ENCODE results near the gene FOXL3. TPM values are rescaled to one million over a fixed set of nuclear protein-coding genes. Genes with fewer than 3 reads are reported as not detected.

FOXL3 gene
- total and polyA plus RNA-seq, 2 experiments from 2014 or later, result not detected

GRCh38 chr7:252981-253380 lies 37.0 kb upstream of the FOXL3 start:
- H4K20me1 ChIP-seq (replicated peaks; ENCODE audit: insufficient read depth), result no peaks in the 10 kb centered on the region
- H2AFZ ChIP-seq, result no peak overlapping the region
- no peak overlapping the region for H3K4me3 ChIP-seq
- H3K9me3 Mint-ChIP-seq, result peaks cover 46% of the 10 kb centered on the region
- no peaks in the 10 kb centered on the region for H3K4me1 Mint-ChIP-seq
- H3K27ac Mint-ChIP-seq, result no peak overlapping the region
- H3K27me3 ChIP-seq (ENCODE audit: insufficient read depth), result no peaks in the 10 kb centered on the region
- H3K79me2 ChIP-seq (replicated peaks; ENCODE audit: insufficient read depth), result no peaks in the 10 kb centered on the region
- no peak overlapping the region for H3K4me2 ChIP-seq
- H3K36me3 ChIP-seq (ENCODE audit: insufficient read depth), result no peaks in the 10 kb centered on the region; the same call in 1 of the 2 replicates
- no peaks in the 10 kb centered on the region for H3K9me2 ChIP-seq (ENCODE audit: insufficient read depth)
- TF ChIP-seq CREB1 (CRISPR knock-in tag; IDR thresholded peaks at IDR 0.05; ENCODE audit: low read depth) (no peak), EZH2phosphoT487 (IDR thresholded peaks at IDR 0.05; ENCODE audit: unreplicated experiment) (no peak), ZNF331 (CRISPR knock-in tag; IDR thresholded peaks at IDR 0.05; ENCODE audit: low read depth) (no peak), STAT1 (IDR thresholded peaks at IDR 0.05; ENCODE audit: unreplicated experiment) (no peak), EZH2 (IDR thresholded peaks at IDR 0.05; ENCODE audit: low read depth, unreplicated experiment) (no peak), ETS1 (IDR thresholded peaks at IDR 0.05) (no peak), ZNF114 (CRISPR knock-in tag; IDR thresholded peaks at IDR 0.05) (no peak), REST (IDR thresholded peaks at IDR 0.05; ENCODE audit: unreplicated experiment) (no peak), NANOG (IDR thresholded peaks at IDR 0.05; ENCODE audit: borderline replicate concordance) (no peak), POLR2AphosphoS5 (IDR thresholded peaks at IDR 0.05; ENCODE audit: low read depth) (no peak), CTCF (conservative IDR thresholded peaks at IDR 0.05; ENCODE audit: low read depth in 2 of 2) (no peak), JUNB (IDR thresholded peaks at IDR 0.05; ENCODE audit: unreplicated experiment) (no peak), ZNF462 (CRISPR knock-in tag; IDR thresholded peaks at IDR 0.05) (no peak)
- DNase-seq (ENCODE audit: low spot score) (no peak), ATAC-seq (no peak)
- H3K4me1 ChIP-seq (ENCODE audit: insufficient read depth), result no peaks in the 10 kb centered on the region
- peaks cover 10% of the 10 kb centered on the region for H3K27me3 Mint-ChIP-seq (ENCODE audit: insufficient read depth, low read depth, poor library complexity)
- H3K4me3 Mint-ChIP-seq, result no peak overlapping the region
- H3K36me3 Mint-ChIP-seq (ENCODE audit: low read depth), result peaks cover 86% of the 10 kb centered on the region
- no peaks in the 10 kb centered on the region for H3F3A ChIP-seq (replicated peaks; ENCODE audit: low read depth)
- H3K27ac ChIP-seq (ENCODE audit: low read depth), result no peak overlapping the region

Measured in GM23338 (cell line).